GM19455 (cell line): ENCODE measurements around the gene C2orf92.
"Not testable (repeated sequence)": the region's sequence is repeated elsewhere in the genome, so short reads cannot be mapped to it uniquely, and the experiment has no call there.

Source experiments
- ATAC-seq: cut with Tn5 transposase; IDR thresholded peaks from one replicate; pipeline ENCODE4 v1.9.1; 2021; ENCODE audit not compliant: unreplicated experiment

C2orf92 gene

GRCh38 chr2:97659256-97660043, 10.1 kb upstream of the C2orf92 start:
- ATAC-seq = no peak

GRCh38 chr2:97660044-97660774, 9.3 kb upstream of the C2orf92 start:
- no peak for ATAC-seq

- no peak for ATAC-seq
Observed at GRCh38 chr2:97660775-97661389, 8.6 kb upstream of the C2orf92 start.

- no peak for ATAC-seq
Observed at GRCh38 chr2:97661927-97662326, 7.6 kb upstream of the C2orf92 start.

- no peak for ATAC-seq
Observed at GRCh38 chr2:97662386-97662894, 7.1 kb upstream of the C2orf92 start.

GRCh38 chr2:97662895-97663625, 6.5 kb upstream of the C2orf92 start:
- peak; percentile 39 for ATAC-seq

GRCh38 chr2:97663626-97663961, 5.9 kb upstream of the C2orf92 start:
- no peak for ATAC-seq

GRCh38 chr2:97663962-97664635, 5.4 kb upstream of the C2orf92 start, which contains the start of gene ACTR1B:
Gene ACTR1B (minus strand): TSS chr2:97664044. CDS start chr2:97663890, 154 bp downstream.
- peak; percentile 93 for ATAC-seq

- ATAC-seq = no peak
Observed at GRCh38 chr2:97664636-97664970, 4.9 kb upstream of the C2orf92 start.

GRCh38 chr2:97670471-97670870, 958 bp downstream of the C2orf92 start:
- no peak for ATAC-seq

- no peak for ATAC-seq
Observed at GRCh38 chr2:97671526-97671925, 2.0 kb downstream of the C2orf92 start.

GRCh38 chr2:97672606-97673140, 3.2 kb downstream of the C2orf92 start:
- ATAC-seq = not testable (repeated sequence)

GRCh38 chr2:97673182-97673914, 3.8 kb downstream of the C2orf92 start:
- no peak for ATAC-seq

- no peak for ATAC-seq
Observed at GRCh38 chr2:97673915-97674283, 4.4 kb downstream of the C2orf92 start.

- no peak for ATAC-seq
Observed at GRCh38 chr2:97675430-97676113, 6.1 kb downstream of the C2orf92 start.

GRCh38 chr2:97676620-97677019, 7.1 kb downstream of the C2orf92 start:
- ATAC-seq = no peak

GRCh38 chr2:97677480-97677879, 8.0 kb downstream of the C2orf92 start:
- ATAC-seq = no peak

GRCh38 chr2:97678298-97678697, 8.8 kb downstream of the C2orf92 start:
- ATAC-seq = no peak

GRCh38 chr2:97687235-97687634, 17.7 kb downstream of the C2orf92 start:
- not testable (repeated sequence) for ATAC-seq
